ENCODE results near the gene KRT79. TPM values are rescaled to one million over a fixed set of nuclear protein-coding genes. Genes with fewer than 3 reads are reported as not detected.

Gene KRT79
- total and polyA plus RNA-seq, 9 of the 15 experiments (the other 6 are each of a cell fraction or from before 2014, with no cell fraction given) = 0.03 to 2.3 (median 0.23) TPM; not detected in 2

GRCh38 chr12:52821071-52821730 is 12.9 kb downstream of the KRT79 start:
- Histone ChIP-seq H3K27me3 (ENCODE audit: control insufficient read depth in 2 of 2, insufficient read depth in 2 of 2, low read length in 2 of 2) (peaks cover 26 to 81% of the 10 kb centered on the region in 2 experiments; a peak in 4 of 5 replicates), H4K20me1 (replicated peaks; ENCODE audit: control insufficient read depth, insufficient read depth, low read length) (no peaks in the 10 kb centered on the region), H3K27ac (ENCODE audit: extremely low read depth, low read depth, low read length) (no peak overlapping the region), H3K9me3 (replicated peaks; ENCODE audit: control insufficient read depth, insufficient read depth, low read depth, low read length) (no peaks in the 10 kb centered on the region), H3K36me3 (ENCODE audit: control insufficient read depth, insufficient read depth, low read length) (no peaks in the 10 kb centered on the region), H3K4me2 (ENCODE audit: insufficient read depth, low read length) (no peak overlapping the region), H3K79me2 (ENCODE audit: control insufficient read depth, insufficient read depth, low read length) (no peaks in the 10 kb centered on the region), H2AFZ (ENCODE audit: low read depth, low read length) (no peak overlapping the region), H3K9ac (ENCODE audit: insufficient read depth in 1 of 2, low read depth in 2 of 2, low read length in 2 of 2) (no peak overlapping the region), H3K4me3 (no peak overlapping the region), H3K9me1 (ENCODE audit: control insufficient read depth, insufficient read depth, low read length) (no peaks in the 10 kb centered on the region), H3K4me1 (replicated peaks in 1 of 2; ENCODE audit: control insufficient read depth in 2 of 2, insufficient read depth in 2 of 2, low read length in 2 of 2) (no peaks in the 10 kb centered on the region; a peak in 2 of 5 replicates)
- no peak for ATAC-seq
- in situ Hi-C loops (cut with MboI) = no loop called here
- BruUV-seq (replicated peaks) = no TSS peak
- intact Hi-C loops (cut with micrococcal nuclease) = no loop called here
- DNase-seq (ENCODE audit: extremely low read depth in 1 of 4, low spot score in 3 of 4) = no peak
- no peak for FAIRE-seq
- 4% methylated on average over 4 of the region's 4 CpGs for WGBS (ENCODE audit: insufficient coverage, low coverage, missing lambda C conversion rate)
- POLR2A ChIA-PET = no interaction called here
- CTCF ChIA-PET (ENCODE audit: low intra/inter-chr PET ratio) = no interaction called here
- TF ChIP-seq HNRNPH1 (optimal IDR thresholded peaks at IDR 0.05; ENCODE audit: low read depth, low read length) (no peak), ZNF121 (CRISPR knock-in tag; conservative IDR thresholded peaks at IDR 0.05) (no peak), ZNF707 (CRISPR knock-in tag; conservative IDR thresholded peaks at IDR 0.05) (no peak), SMAD2 (IDR thresholded peaks at IDR 0.05; ENCODE audit: low read depth, low read length) (no peak), ZNF639 (CRISPR knock-in tag; conservative IDR thresholded peaks at IDR 0.05 in 1 of 2, IDR thresholded peaks at IDR 0.05 in 1 of 2) (no peak), ZNF395 (CRISPR knock-in tag; IDR thresholded peaks at IDR 0.05) (no peak), KAT7 (CRISPR knock-in tag; IDR thresholded peaks at IDR 0.05; ENCODE audit: borderline replicate concordance) (no peak), PYGO2 (tag; IDR thresholded peaks at IDR 0.05) (no peak), TCF7L2 (IDR thresholded peaks at IDR 0.05; ENCODE audit: low read depth, low read length) (no peak), ZNF124 (CRISPR knock-in tag; IDR thresholded peaks at IDR 0.05) (no peak), ELF4 (CRISPR knock-in tag; IDR thresholded peaks at IDR 0.05) (no peak), HES1 (IDR thresholded peaks at IDR 0.05; ENCODE audit: low read depth) (no peak), RFX5 (IDR thresholded peaks at IDR 0.05; ENCODE audit: low read depth, low read length) (no peak)
- TF ChIP-seq, protein P1, sequence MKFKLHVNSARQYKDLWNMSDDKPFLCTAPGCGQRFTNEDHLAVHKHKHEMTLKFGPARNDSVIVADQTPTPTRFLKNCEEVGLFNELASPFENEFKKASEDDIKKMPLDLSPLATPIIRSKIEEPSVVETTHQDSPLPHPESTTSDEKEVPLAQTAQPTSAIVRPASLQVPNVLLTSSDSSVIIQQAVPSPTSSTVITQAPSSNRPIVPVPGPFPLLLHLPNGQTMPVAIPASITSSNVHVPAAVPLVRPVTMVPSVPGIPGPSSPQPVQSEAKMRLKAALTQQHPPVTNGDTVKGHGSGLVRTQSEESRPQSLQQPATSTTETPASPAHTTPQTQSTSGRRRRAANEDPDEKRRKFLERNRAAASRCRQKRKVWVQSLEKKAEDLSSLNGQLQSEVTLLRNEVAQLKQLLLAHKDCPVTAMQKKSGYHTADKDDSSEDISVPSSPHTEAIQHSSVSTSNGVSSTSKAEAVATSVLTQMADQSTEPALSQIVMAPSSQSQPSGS (CRISPR knock-in tag; IDR thresholded peaks at IDR 0.05) = no peak
- TF ChIP-seq, protein P2, sequence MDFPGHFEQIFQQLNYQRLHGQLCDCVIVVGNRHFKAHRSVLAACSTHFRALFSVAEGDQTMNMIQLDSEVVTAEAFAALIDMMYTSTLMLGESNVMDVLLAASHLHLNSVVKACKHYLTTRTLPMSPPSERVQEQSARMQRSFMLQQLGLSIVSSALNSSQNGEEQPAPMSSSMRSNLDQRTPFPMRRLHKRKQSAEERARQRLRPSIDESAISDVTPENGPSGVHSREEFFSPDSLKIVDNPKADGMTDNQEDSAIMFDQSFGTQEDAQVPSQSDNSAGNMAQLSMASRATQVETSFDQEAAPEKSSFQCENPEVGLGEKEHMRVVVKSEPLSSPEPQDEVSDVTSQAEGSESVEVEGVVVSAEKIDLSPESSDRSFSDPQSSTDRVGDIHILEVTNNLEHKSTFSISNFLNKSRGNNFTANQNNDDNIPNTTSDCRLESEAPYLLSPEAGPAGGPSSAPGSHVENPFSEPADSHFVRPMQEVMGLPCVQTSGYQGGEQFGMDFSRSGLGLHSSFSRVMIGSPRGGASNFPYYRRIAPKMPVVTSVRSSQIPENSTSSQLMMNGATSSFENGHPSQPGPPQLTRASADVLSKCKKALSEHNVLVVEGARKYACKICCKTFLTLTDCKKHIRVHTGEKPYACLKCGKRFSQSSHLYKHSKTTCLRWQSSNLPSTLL (IDR thresholded peaks at IDR 0.05) = no peak

Measured in K562 (cell line).